Measurements from ENCODE around the gene TMC8. TPM values are rescaled to one million over a fixed set of nuclear protein-coding genes. Genes with fewer than 3 reads are reported as not detected.

Gene TMC8
- total and polyA plus RNA-seq, 2 donors, result 28.6 to 196 TPM

GRCh38 chr17:78106211-78106610 is 24.4 kb upstream of the TMC8 start:
- Histone ChIP-seq H3K27ac (ENCODE audit: low read depth in 1 of 2, low read length in 1 of 2) (no peak overlapping the region), H3K4me1 (ENCODE audit: control insufficient read depth in 2 of 2, insufficient read depth in 2 of 2, low read length in 2 of 2) (no peaks in the 10 kb centered on the region), H3K27me3 (ENCODE audit: control insufficient read depth in 2 of 2, insufficient read depth in 1 of 2, low read length in 1 of 2) (no peaks in the 10 kb centered on the region), H3K36me3 (ENCODE audit: control insufficient read depth in 2 of 2, insufficient read depth in 2 of 2, low read length in 1 of 2) (peaks cover 74 to 94% of the 10 kb centered on the region in 2 donors), H3K4me3 (ENCODE audit: low read length in 2 of 2) (no peak overlapping the region), H3K9me3 (ENCODE audit: control insufficient read depth in 2 of 2, insufficient read depth in 1 of 2, low read length in 1 of 2) (peaks cover 0 to 3% of the 10 kb centered on the region in 2 donors)
- no peak for DNase-seq (ENCODE audit: low read depth in 6 of 9, low spot score in 9 of 9)
- 96% methylated on average over 15 of the region's 15 CpGs for WGBS

DNA sequence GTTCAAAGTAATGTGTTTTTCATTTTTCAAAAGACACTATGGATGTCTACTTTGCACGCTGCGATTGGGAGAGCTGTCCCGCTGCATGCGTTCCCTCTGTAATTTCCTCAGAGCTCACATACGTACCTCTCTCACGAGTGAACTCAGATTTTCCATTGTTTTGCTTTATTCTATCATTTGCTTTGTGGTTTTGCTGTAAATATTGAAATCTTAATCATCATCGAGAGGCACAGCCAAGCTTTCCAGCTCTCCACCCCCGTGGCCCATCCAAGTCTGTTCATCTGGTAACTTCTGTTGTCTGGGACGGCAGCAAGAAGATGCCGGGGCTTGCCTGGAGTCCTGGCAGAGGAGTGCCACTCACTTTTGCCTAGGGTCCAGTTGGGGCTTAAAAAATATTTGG is 23.1 kb upstream of the TMC8 start:
- Histone ChIP-seq H3K9me3 (ENCODE audit: control insufficient read depth in 2 of 2, insufficient read depth in 1 of 2, low read length in 1 of 2) (peaks cover 0 to 3% of the 10 kb centered on the region in 2 donors), H3K27ac (ENCODE audit: low read depth in 1 of 2, low read length in 1 of 2) (no peak overlapping the region), H3K4me1 (ENCODE audit: control insufficient read depth in 2 of 2, insufficient read depth in 2 of 2, low read length in 2 of 2) (peaks cover 0 to 4% of the 10 kb centered on the region in 2 donors), H3K36me3 (ENCODE audit: control insufficient read depth in 2 of 2, insufficient read depth in 2 of 2, low read length in 1 of 2) (peaks cover 73 to 94% of the 10 kb centered on the region in 2 donors), H3K4me3 (ENCODE audit: low read length in 2 of 2) (no peak overlapping the region), H3K27me3 (ENCODE audit: control insufficient read depth in 2 of 2, insufficient read depth in 1 of 2, low read length in 1 of 2) (no peaks in the 10 kb centered on the region)
- 95% methylated on average over 10 of the region's 10 CpGs for WGBS
- no peak for DNase-seq (ENCODE audit: low read depth in 6 of 9, low spot score in 9 of 9)

DNA sequence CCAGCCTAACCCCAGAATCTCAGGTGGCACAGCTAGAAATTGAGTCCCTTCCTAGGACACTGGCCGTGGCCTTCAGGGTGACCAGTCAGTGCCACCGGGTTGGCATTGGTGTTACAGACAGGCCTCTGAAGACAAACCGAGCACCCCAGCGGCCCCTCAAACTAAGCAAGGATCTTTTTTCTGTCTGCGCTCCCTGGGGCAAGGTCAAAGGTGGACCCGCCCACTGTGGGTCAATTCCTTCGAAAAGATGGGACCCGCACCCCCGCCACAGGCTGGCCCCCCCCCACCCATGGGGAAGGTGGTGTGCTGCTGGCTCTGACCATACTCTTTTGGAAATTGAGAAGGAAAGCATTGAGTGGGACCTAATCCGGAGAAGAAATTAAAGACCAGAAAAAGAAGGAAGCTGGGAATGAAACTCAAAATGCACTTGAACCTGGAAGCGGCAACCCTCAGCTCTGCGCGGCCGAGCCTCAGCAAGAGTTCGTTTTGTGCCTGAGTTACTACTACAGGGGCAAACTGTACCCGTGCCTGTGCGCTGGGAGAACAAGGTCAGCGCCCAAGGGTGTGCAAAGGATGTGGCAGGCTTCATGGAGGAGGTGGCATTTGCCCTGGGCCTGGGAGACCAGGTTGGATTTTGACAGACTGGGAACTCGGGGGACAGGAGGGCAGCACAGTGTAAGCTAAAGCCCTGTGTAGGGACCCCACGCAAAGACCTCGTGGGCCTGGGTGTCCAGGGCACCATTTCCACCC is 22.4 kb upstream of the TMC8 start:
- 97% methylated on average over 21 of the region's 21 CpGs for WGBS
- Histone ChIP-seq H3K27ac (ENCODE audit: low read depth in 1 of 2, low read length in 1 of 2) (no peak overlapping the region), H3K9me3 (ENCODE audit: control insufficient read depth in 2 of 2, insufficient read depth in 1 of 2, low read length in 1 of 2) (peaks cover 0 to 3% of the 10 kb centered on the region in 2 donors), H3K27me3 (ENCODE audit: control insufficient read depth in 2 of 2, insufficient read depth in 1 of 2, low read length in 1 of 2) (no peaks in the 10 kb centered on the region), H3K4me1 (ENCODE audit: control insufficient read depth in 2 of 2, insufficient read depth in 2 of 2, low read length in 2 of 2) (peaks cover 0 to 11% of the 10 kb centered on the region in 2 donors), H3K4me3 (ENCODE audit: low read length in 2 of 2) (no peak overlapping the region), H3K36me3 (ENCODE audit: control insufficient read depth in 2 of 2, insufficient read depth in 2 of 2, low read length in 1 of 2) (peaks cover 73 to 94% of the 10 kb centered on the region in 2 donors)
- DNase-seq (ENCODE audit: low read depth in 6 of 9, low spot score in 9 of 9), result no peak

GRCh38 chr17:78108726-78109488 is 21.7 kb upstream of the TMC8 start:
- no peak for DNase-seq (ENCODE audit: low read depth in 6 of 9, low spot score in 9 of 9)
- peaks cover 0 to 3% of the 10 kb centered on the region in 2 donors for H3K9me3 ChIP-seq (ENCODE audit: control insufficient read depth in 2 of 2, insufficient read depth in 1 of 2, low read length in 1 of 2)
- H3K27ac ChIP-seq (ENCODE audit: low read depth in 1 of 2, low read length in 1 of 2), result no peak overlapping the region
- peaks cover 0 to 12% of the 10 kb centered on the region in 2 donors for H3K4me1 ChIP-seq (ENCODE audit: control insufficient read depth in 2 of 2, insufficient read depth in 2 of 2, low read length in 2 of 2)
- H3K4me3 ChIP-seq (ENCODE audit: low read length in 2 of 2), result no peak overlapping the region
- WGBS, result 95% methylated on average over 18 of the region's 18 CpGs
- H3K27me3 ChIP-seq (ENCODE audit: control insufficient read depth in 2 of 2, insufficient read depth in 1 of 2, low read length in 1 of 2), result no peaks in the 10 kb centered on the region
- H3K36me3 ChIP-seq (ENCODE audit: control insufficient read depth in 2 of 2, insufficient read depth in 2 of 2, low read length in 1 of 2), result peaks cover 69 to 94% of the 10 kb centered on the region in 2 donors

DNA sequence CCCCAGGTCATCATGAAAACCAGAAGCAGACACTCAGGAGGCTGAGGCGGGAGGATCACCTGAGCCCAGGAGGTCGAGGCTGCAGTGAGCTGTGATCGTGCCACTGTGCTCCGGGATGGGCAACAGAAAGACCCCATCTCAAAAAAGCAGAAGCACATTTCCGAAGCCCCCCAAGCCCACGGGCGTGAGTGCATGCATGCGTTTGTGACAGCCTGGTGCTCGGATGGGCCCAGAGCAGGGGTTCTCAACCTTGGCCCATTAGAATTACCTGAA is 21.1 kb upstream of the TMC8 start:
- H3K4me3 ChIP-seq (ENCODE audit: low read length in 2 of 2), result no peak overlapping the region
- peaks cover 64 to 94% of the 10 kb centered on the region in 2 donors for H3K36me3 ChIP-seq (ENCODE audit: control insufficient read depth in 2 of 2, insufficient read depth in 2 of 2, low read length in 1 of 2)
- no peak for DNase-seq (ENCODE audit: low read depth in 6 of 9, low spot score in 9 of 9)
- no peak overlapping the region for H3K27ac ChIP-seq (ENCODE audit: low read depth in 1 of 2, low read length in 1 of 2)
- H3K27me3 ChIP-seq (ENCODE audit: control insufficient read depth in 2 of 2, insufficient read depth in 1 of 2, low read length in 1 of 2), result no peaks in the 10 kb centered on the region
- peaks cover 0 to 3% of the 10 kb centered on the region in 2 donors for H3K9me3 ChIP-seq (ENCODE audit: control insufficient read depth in 2 of 2, insufficient read depth in 1 of 2, low read length in 1 of 2)
- WGBS, result 99% methylated on average over 9 of the region's 9 CpGs
- H3K4me1 ChIP-seq (ENCODE audit: control insufficient read depth in 2 of 2, insufficient read depth in 2 of 2, low read length in 2 of 2), result peaks cover 0 to 17% of the 10 kb centered on the region in 2 donors

- H3K4me3 ChIP-seq (ENCODE audit: low read length in 2 of 2), result no peak overlapping the region
- H3K27ac ChIP-seq (ENCODE audit: low read depth in 1 of 2, low read length in 1 of 2), result no peak overlapping the region
- no peaks in the 10 kb centered on the region for H3K27me3 ChIP-seq (ENCODE audit: control insufficient read depth in 2 of 2, insufficient read depth in 1 of 2, low read length in 1 of 2)
- WGBS, result 89% methylated on average over 22 of the region's 22 CpGs
- H3K9me3 ChIP-seq (ENCODE audit: control insufficient read depth in 2 of 2, insufficient read depth in 1 of 2, low read length in 1 of 2), result peaks cover 0 to 3% of the 10 kb centered on the region in 2 donors
- peaks cover 0 to 17% of the 10 kb centered on the region in 2 donors for H3K4me1 ChIP-seq (ENCODE audit: control insufficient read depth in 2 of 2, insufficient read depth in 2 of 2, low read length in 2 of 2)
- no peak for DNase-seq (ENCODE audit: low read depth in 6 of 9, low spot score in 9 of 9)
- H3K36me3 ChIP-seq (ENCODE audit: control insufficient read depth in 2 of 2, insufficient read depth in 2 of 2, low read length in 1 of 2), result peaks cover 64 to 86% of the 10 kb centered on the region in 2 donors
Measured at GRCh38 chr17:78110363-78111015, 20.1 kb upstream of the TMC8 start.

GRCh38 chr17:78111016-78111726 is 19.4 kb upstream of the TMC8 start:
- no peak for DNase-seq (ENCODE audit: low read depth in 6 of 9, low spot score in 9 of 9)
- Histone ChIP-seq H3K9me3 (ENCODE audit: control insufficient read depth in 2 of 2, insufficient read depth in 1 of 2, low read length in 1 of 2) (peaks cover 0 to 2% of the 10 kb centered on the region in 2 donors), H3K4me3 (ENCODE audit: low read length in 2 of 2) (no peak overlapping the region), H3K27me3 (ENCODE audit: control insufficient read depth in 2 of 2, insufficient read depth in 1 of 2, low read length in 1 of 2) (no peaks in the 10 kb centered on the region), H3K4me1 (ENCODE audit: control insufficient read depth in 2 of 2, insufficient read depth in 2 of 2, low read length in 2 of 2) (peaks cover 0 to 17% of the 10 kb centered on the region in 2 donors), H3K27ac (ENCODE audit: low read depth in 1 of 2, low read length in 1 of 2) (no peak overlapping the region), H3K36me3 (ENCODE audit: control insufficient read depth in 2 of 2, insufficient read depth in 2 of 2, low read length in 1 of 2) (peaks cover 63 to 79% of the 10 kb centered on the region in 2 donors)
- 96% methylated on average over 19 of the region's 19 CpGs for WGBS

GRCh38 chr17:78111727-78112517 is 18.6 kb upstream of the TMC8 start:
- no peak overlapping the region for H3K4me3 ChIP-seq (ENCODE audit: low read length in 2 of 2)
- no peaks in the 10 kb centered on the region for H3K9me3 ChIP-seq (ENCODE audit: control insufficient read depth in 2 of 2, insufficient read depth in 1 of 2, low read length in 1 of 2)
- WGBS, result 95% methylated on average over 28 of the region's 28 CpGs
- DNase-seq (ENCODE audit: low read depth in 6 of 9, low spot score in 9 of 9), result no peak
- H3K27ac ChIP-seq (ENCODE audit: low read depth in 1 of 2, low read length in 1 of 2), result peak overlapping the region; percentile 37 to 42
- H3K36me3 ChIP-seq (ENCODE audit: control insufficient read depth in 2 of 2, insufficient read depth in 2 of 2, low read length in 1 of 2), result peaks cover 61 to 80% of the 10 kb centered on the region in 2 donors
- no peaks in the 10 kb centered on the region for H3K27me3 ChIP-seq (ENCODE audit: control insufficient read depth in 2 of 2, insufficient read depth in 1 of 2, low read length in 1 of 2)
- H3K4me1 ChIP-seq (ENCODE audit: control insufficient read depth in 2 of 2, insufficient read depth in 2 of 2, low read length in 2 of 2), result peaks cover 0 to 17% of the 10 kb centered on the region in 2 donors

Data from thymus (tissue), 11 donors.